ENCODE data around the gene INSR.

DNA sequence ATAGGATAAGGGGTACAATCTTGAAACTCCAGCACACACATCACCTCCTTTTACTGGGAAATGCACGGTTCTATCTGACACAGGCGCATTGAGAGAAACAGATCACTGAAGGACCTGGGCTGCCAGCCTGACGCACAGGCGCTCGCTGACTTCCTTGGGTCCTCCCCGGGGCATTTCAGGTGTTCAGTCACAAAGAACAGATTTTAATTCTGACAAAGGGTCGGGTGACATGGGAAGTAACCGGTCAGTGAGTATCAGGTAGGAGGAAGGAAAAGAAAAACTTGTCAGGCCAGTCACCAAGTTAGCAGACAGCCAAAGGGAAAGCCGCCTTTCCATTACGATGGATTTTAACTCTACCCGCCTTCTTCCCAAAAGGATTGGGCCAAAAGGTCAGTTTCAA is 39.6 kb downstream of the INSR start:
- TF ChIP-seq POLR2A (IDR thresholded peaks at IDR 0.05) (no peak), CTCF (IDR thresholded peaks at IDR 0.05 in 4 of 5, conservative IDR thresholded peaks at IDR 0.05 in 1 of 5) (no peak)

All from gastrocnemius medialis (tissue), 4 donors.